ENCODE measurements around the gene STK17A. TPM values are rescaled to one million over a fixed set of nuclear protein-coding genes. Genes with fewer than 3 reads are reported as not detected.
"Not testable (repeated sequence)": the region's sequence is repeated elsewhere in the genome, so short reads cannot be mapped to it uniquely, and the experiment has no call there.

Gene STK17A
- total RNA-seq, 1 donor from 2014 or later = 16.7 TPM

DNA sequence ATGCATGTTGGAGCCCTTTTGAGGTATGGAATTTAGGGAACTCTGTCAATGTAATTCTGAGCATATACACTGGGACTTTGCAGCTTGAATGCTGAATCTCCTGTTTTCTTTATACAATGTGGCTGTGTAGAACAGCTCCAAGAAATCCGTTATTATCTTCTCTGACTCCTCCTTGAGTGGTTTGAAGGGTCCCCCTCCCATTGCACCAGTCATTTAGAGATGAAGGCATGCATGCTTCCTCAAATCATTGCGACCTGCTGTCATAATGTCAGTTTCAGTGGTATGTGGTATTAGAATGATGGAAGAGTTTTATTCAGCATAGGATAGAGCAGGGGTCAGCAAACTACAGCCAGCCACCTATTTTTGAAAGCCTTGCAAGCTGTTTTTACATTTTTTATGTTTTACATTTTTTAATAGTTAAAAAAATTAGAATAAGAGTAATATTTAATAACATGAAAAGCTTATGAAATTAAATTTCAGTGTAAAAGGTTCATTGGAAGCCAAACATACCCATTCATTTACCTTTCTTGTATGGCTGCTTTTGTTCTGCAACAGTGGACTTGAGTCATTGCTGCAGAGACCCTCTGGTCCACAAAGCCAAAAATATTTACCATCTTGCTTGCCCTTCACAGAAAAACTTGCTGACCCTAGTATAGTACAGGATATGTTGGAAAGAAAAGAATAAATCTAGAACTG lies 8.1 kb downstream of the STK17A start:
- H3K36me3 ChIP-seq = no peaks in the 10 kb centered on the region
- no peak for DNase-seq (ENCODE audit: extremely low spot score in 2 of 2)
- H3K27ac ChIP-seq = no peak overlapping the region
- no peak overlapping the region for H3K4me3 ChIP-seq
- no peaks in the 10 kb centered on the region for H3K9me3 ChIP-seq
- intact Hi-C loops (cut with DNase I) = no loop called here
- H3K27me3 ChIP-seq = no peaks in the 10 kb centered on the region
- H3K4me1 ChIP-seq = peaks cover 33% of the 10 kb centered on the region
- TF ChIP-seq, protein P1, sequence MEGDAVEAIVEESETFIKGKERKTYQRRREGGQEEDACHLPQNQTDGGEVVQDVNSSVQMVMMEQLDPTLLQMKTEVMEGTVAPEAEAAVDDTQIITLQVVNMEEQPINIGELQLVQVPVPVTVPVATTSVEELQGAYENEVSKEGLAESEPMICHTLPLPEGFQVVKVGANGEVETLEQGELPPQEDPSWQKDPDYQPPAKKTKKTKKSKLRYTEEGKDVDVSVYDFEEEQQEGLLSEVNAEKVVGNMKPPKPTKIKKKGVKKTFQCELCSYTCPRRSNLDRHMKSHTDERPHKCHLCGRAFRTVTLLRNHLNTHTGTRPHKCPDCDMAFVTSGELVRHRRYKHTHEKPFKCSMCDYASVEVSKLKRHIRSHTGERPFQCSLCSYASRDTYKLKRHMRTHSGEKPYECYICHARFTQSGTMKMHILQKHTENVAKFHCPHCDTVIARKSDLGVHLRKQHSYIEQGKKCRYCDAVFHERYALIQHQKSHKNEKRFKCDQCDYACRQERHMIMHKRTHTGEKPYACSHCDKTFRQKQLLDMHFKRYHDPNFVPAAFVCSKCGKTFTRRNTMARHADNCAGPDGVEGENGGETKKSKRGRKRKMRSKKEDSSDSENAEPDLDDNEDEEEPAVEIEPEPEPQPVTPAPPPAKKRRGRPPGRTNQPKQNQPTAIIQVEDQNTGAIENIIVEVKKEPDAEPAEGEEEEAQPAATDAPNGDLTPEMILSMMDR (IDR thresholded peaks at IDR 0.05) = no peak
- TF ChIP-seq POLR2A (IDR thresholded peaks at IDR 0.05) (no peak), POLR2AphosphoS5 (IDR thresholded peaks at IDR 0.05; ENCODE audit: insufficient read depth in 1 of 2, low read depth in 1 of 2) (no peak)

DNA sequence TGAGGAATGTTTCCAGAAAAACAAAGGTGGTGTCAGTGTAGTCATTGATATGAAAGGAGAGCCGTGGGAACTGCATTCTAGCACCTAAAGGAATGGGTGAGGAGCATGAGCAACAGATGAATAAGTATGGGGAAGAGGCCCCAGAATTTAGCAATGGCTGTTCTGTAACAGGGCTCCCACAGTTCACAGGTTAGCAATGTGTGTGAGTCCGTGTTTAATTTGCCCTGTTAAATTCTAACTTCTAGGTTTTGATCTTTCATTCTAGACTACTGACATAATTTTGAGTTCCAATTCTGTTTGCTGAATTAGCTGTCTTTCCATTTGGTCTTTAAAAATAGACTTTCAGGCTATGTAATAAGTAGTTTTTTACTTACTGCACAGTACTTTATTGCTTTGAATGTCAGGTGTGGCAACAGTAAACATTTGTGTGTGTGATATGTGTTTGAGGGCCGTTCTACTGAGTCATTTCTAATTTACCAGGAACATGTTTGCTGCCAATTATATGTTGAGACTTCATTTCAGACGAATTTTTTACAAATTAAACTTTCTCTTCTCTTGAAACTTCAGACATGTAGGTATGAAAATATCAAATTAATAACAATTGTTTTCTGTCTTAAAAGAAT lies 8.8 kb downstream of the STK17A start:
- Histone ChIP-seq H3K27ac (no peak overlapping the region), H3K27me3 (no peaks in the 10 kb centered on the region), H3K4me3 (no peak overlapping the region), H3K9me3 (no peaks in the 10 kb centered on the region), H3K4me1 (peaks cover 29% of the 10 kb centered on the region), H3K36me3 (peaks cover 0 to 1% of the 10 kb centered on the region in 2 donors)
- no peak for DNase-seq (ENCODE audit: extremely low spot score in 2 of 2)
- no peak for TF ChIP-seq POLR2A (IDR thresholded peaks at IDR 0.05)
- TF ChIP-seq, protein P1 (IDR thresholded peaks at IDR 0.05) = no peak
- no peak for TF ChIP-seq POLR2AphosphoS5 (IDR thresholded peaks at IDR 0.05; ENCODE audit: insufficient read depth in 1 of 2, low read depth in 1 of 2)
- intact Hi-C loops (cut with DNase I) = no loop called here

GRCh38 chr7:43592326-43592725 lies 9.4 kb downstream of the STK17A start:
- intact Hi-C loops (cut with DNase I) = no loop called here
- H3K27ac ChIP-seq = no peak overlapping the region
- H3K4me1 ChIP-seq = peaks cover 29% of the 10 kb centered on the region
- DNase-seq (ENCODE audit: extremely low spot score in 2 of 2) = no peak
- TF ChIP-seq, protein P1 (IDR thresholded peaks at IDR 0.05) = no peak
- TF ChIP-seq POLR2A (IDR thresholded peaks at IDR 0.05) (no peak), POLR2AphosphoS5 (IDR thresholded peaks at IDR 0.05; ENCODE audit: insufficient read depth in 1 of 2, low read depth in 1 of 2) (no peak)
- H3K4me3 ChIP-seq = no peak overlapping the region
- H3K9me3 ChIP-seq = no peaks in the 10 kb centered on the region
- H3K27me3 ChIP-seq = no peaks in the 10 kb centered on the region
- H3K36me3 ChIP-seq = peaks cover 0 to 8% of the 10 kb centered on the region in 2 donors

DNA sequence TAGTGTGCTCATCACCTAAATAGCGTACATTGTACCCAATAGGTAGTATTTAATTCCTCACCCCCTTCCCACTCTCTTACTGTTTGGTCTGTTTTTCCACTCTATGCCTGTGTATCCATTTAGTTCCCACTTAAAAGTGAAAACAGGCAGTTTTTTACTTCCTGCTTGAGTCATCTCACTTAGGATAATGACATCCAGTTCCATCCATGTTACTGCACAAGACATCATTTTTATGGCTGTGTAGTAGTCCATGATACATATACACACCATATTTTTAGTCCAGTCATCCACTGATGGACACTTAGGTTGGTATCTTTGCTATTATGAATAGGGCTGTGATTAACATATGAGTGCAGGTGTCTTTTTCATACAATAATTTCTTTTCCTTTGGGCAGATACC lies 10.1 kb downstream of the STK17A start:
- H3K27me3 ChIP-seq = no peaks in the 10 kb centered on the region
- H3K4me1 ChIP-seq = peaks cover 28% of the 10 kb centered on the region
- H3K9me3 ChIP-seq = no peaks in the 10 kb centered on the region
- intact Hi-C loops (cut with DNase I) = no loop called here
- peaks cover 0 to 13% of the 10 kb centered on the region in 2 donors for H3K36me3 ChIP-seq
- no peak overlapping the region for H3K4me3 ChIP-seq
- H3K27ac ChIP-seq = no peak overlapping the region
- no peak for TF ChIP-seq POLR2AphosphoS5 (IDR thresholded peaks at IDR 0.05; ENCODE audit: insufficient read depth in 1 of 2, low read depth in 1 of 2)
- TF ChIP-seq, protein P1 (IDR thresholded peaks at IDR 0.05) = no peak
- no peak for TF ChIP-seq POLR2A (IDR thresholded peaks at IDR 0.05)
- no peak for DNase-seq (ENCODE audit: extremely low spot score in 2 of 2)

GRCh38 chr7:43594020-43594419 lies 11.1 kb downstream of the STK17A start:
- no peak overlapping the region for H3K27ac ChIP-seq
- TF ChIP-seq POLR2A (IDR thresholded peaks at IDR 0.05) (no peak), POLR2AphosphoS5 (IDR thresholded peaks at IDR 0.05; ENCODE audit: insufficient read depth in 1 of 2, low read depth in 1 of 2) (no peak)
- TF ChIP-seq, protein P1 (IDR thresholded peaks at IDR 0.05) = no peak
- H3K27me3 ChIP-seq = no peaks in the 10 kb centered on the region
- DNase-seq (ENCODE audit: extremely low spot score in 2 of 2) = no peak
- no peak overlapping the region for H3K4me3 ChIP-seq
- intact Hi-C loops (cut with DNase I) = no loop called here
- no peaks in the 10 kb centered on the region for H3K9me3 ChIP-seq
- peaks cover 18% of the 10 kb centered on the region for H3K4me1 ChIP-seq
- H3K36me3 ChIP-seq = peaks cover 0 to 23% of the 10 kb centered on the region in 2 donors

DNA sequence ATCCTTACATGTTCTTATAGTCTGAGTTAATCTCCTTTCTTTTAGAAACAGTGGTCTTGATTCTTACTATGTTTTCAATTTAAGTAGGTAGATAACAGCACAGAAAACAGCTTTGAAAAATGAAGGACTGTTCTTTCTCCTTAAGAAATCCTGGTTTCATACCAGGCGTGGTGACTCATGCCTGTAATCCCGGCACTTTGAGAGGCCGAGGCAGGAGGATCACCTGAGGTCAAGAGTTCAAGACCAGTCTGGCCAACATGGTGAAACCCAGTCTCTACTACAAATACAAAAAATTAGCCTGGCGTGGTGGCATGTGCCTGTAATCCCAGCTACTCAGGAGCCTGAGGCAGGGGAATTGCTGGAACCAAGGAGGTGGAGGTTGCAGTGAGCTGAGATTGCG lies 13.5 kb downstream of the STK17A start:
- peaks cover 13% of the 10 kb centered on the region for H3K4me1 ChIP-seq
- H3K9me3 ChIP-seq; H3K27me3 ChIP-seq; intact Hi-C loops (cut with DNase I); H3K4me3 ChIP-seq; DNase-seq (ENCODE audit: extremely low spot score in 2 of 2); H3K27ac ChIP-seq: not testable (repeated sequence)
- H3K36me3 ChIP-seq = peaks cover 0 to 32% of the 10 kb centered on the region in 2 donors
